ENCODE measurements around the gene SH2B2.
"Not testable (repeated sequence)": the region's sequence is repeated elsewhere in the genome, so short reads cannot be mapped to it uniquely, and the experiment has no call there.

Gene SH2B2

DNA sequence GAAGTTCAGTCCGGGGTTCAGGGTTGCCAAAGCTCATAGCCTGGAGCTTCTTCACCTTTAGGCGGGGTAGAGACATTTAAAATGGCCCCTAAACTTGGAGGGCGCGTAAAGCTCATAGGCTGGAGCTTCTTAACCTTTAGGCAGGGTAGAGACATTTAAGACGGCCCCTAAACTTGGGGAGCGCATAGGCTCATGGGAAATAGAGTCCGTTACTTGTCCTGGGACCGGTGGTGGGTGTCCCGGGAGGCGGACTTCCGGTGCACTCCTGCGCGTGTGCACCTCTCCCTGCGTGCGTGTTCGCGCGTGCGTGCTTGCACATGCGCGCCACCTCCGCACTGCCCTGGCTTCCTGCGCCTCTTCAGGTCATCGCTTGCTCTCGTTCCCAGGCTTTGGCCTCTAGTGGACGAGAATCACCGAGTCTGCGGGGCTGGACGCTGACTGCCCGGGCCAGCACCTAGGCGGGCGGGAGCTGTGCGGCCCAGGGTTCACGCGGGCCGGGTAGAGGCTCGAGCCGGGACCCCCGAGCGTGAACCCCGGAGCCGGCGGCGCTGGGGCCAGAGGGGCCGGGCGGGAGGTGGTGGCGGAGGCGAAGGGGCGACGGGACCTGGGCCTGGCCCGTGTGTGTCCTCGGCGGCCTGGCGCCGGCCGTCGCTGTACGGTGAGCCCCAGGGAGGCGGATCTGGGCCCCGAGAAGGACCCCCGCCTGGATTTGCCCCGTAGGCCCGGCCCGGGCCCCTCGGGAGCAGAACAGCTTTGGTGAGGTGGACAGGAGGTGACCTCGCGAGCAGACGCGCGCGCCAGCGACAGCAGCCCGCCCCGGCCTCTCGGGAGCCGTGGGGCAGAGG is 77.1 kb downstream of the SH2B2 start:
- DNase-seq: peak; percentile 98
- H3K27ac ChIP-seq (ENCODE audit: low read length, poor library complexity, severe bottlenecking): peak overlapping the region; percentile 64
- H3K4ac ChIP-seq (ENCODE audit: low read depth in 1 of 2, low read length in 2 of 2): peak overlapping the region in 1 of 2 experiments; percentile 81
- peak overlapping the region; percentile 39 for H2AFZ ChIP-seq (ENCODE audit: low read depth, low read length)
- not testable (repeated sequence) for H3K4me1 ChIP-seq (ENCODE audit: control insufficient read depth, insufficient read depth, low read depth, low read length); H2BK12ac ChIP-seq (ENCODE audit: low read length in 2 of 2); H3K23ac ChIP-seq (ENCODE audit: low read length in 2 of 2); H3K27me3 ChIP-seq (ENCODE audit: control insufficient read depth in 1 of 2, insufficient read depth in 1 of 2, low read length in 2 of 2); H3K9me3 ChIP-seq (ENCODE audit: control insufficient read depth, low read length); H3K79me1 ChIP-seq (replicated peaks; ENCODE audit: low read length, poor library complexity, severe bottlenecking); H2AK5ac ChIP-seq (ENCODE audit: low read length, severe bottlenecking); H4K91ac ChIP-seq (ENCODE audit: low read length)
- H2BK5ac ChIP-seq (ENCODE audit: low read depth, low read length, poor library complexity, severe bottlenecking): peak overlapping the region; percentile 31
- peaks cover 4 to 13% of the 10 kb centered on the region in 2 experiments for H3K36me3 ChIP-seq (ENCODE audit: control insufficient read depth in 1 of 2, insufficient read depth in 2 of 2, low read depth in 1 of 2, low read length in 2 of 2)
- H2BK15ac ChIP-seq (ENCODE audit: low read depth, poor library complexity, severe bottlenecking): peak overlapping the region; percentile 83
- WGBS: 0% methylated on average over 41 of the region's 76 CpGs
- H3K9ac ChIP-seq (ENCODE audit: low read length): peak overlapping the region; percentile 82
- H3K4me2 ChIP-seq (ENCODE audit: low read length, poor library complexity, severe bottlenecking): peak overlapping the region; percentile 29
- peak overlapping the region; percentile 49 for H2BK120ac ChIP-seq (ENCODE audit: low read depth, low read length)
- peak overlapping the region in 1 of 2 experiments; percentile 48 for H3K14ac ChIP-seq (ENCODE audit: low read length in 2 of 2)
- H3K4me3 ChIP-seq (ENCODE audit: insufficient read depth in 1 of 2, low read depth in 1 of 2, low read length in 2 of 2): peak overlapping the region; percentile 77 to 82
- peak overlapping the region; percentile 66 to 79 for H3K18ac ChIP-seq (ENCODE audit: low read depth in 1 of 2, low read length in 2 of 2)
- H4K8ac ChIP-seq (ENCODE audit: low read length): peak overlapping the region; percentile 41

GRCh38 chr7:102364394-102364886 is 77.8 kb downstream of the SH2B2 start:
- H2BK15ac ChIP-seq (ENCODE audit: low read depth, poor library complexity, severe bottlenecking); H3K79me1 ChIP-seq (replicated peaks; ENCODE audit: low read length, poor library complexity, severe bottlenecking); H2BK120ac ChIP-seq (ENCODE audit: low read depth, low read length); H3K4me1 ChIP-seq (ENCODE audit: control insufficient read depth, insufficient read depth, low read depth, low read length); H2BK12ac ChIP-seq (ENCODE audit: low read length in 2 of 2); H3K27me3 ChIP-seq (ENCODE audit: control insufficient read depth in 1 of 2, insufficient read depth in 1 of 2, low read length in 2 of 2); H2AFZ ChIP-seq (ENCODE audit: low read depth, low read length); H3K23ac ChIP-seq (ENCODE audit: low read length in 2 of 2); H2AK5ac ChIP-seq (ENCODE audit: low read length, severe bottlenecking); H3K9me3 ChIP-seq (ENCODE audit: control insufficient read depth, low read length); H4K8ac ChIP-seq (ENCODE audit: low read length); H4K91ac ChIP-seq (ENCODE audit: low read length); H3K4ac ChIP-seq (ENCODE audit: low read depth in 1 of 2, low read length in 2 of 2); H3K27ac ChIP-seq (ENCODE audit: low read length, poor library complexity, severe bottlenecking); H2BK5ac ChIP-seq (ENCODE audit: low read depth, low read length, poor library complexity, severe bottlenecking); H3K14ac ChIP-seq (ENCODE audit: low read length in 2 of 2): not testable (repeated sequence)
- Histone ChIP-seq H3K4me2 (ENCODE audit: low read length, poor library complexity, severe bottlenecking) (peak overlapping the region; percentile 42), H3K9ac (ENCODE audit: low read length) (peak overlapping the region; percentile 82), H3K36me3 (ENCODE audit: control insufficient read depth in 1 of 2, insufficient read depth in 2 of 2, low read depth in 1 of 2, low read length in 2 of 2) (peaks cover 4 to 13% of the 10 kb centered on the region in 2 experiments), H3K18ac (ENCODE audit: low read depth in 1 of 2, low read length in 2 of 2) (peak overlapping the region; percentile 48 to 79), H3K4me3 (ENCODE audit: insufficient read depth in 1 of 2, low read depth in 1 of 2, low read length in 2 of 2) (peak overlapping the region; percentile 77 to 82)
- peak; percentile 23 for DNase-seq
- 0% methylated on average over 5 of the region's 20 CpGs for WGBS

- not testable (repeated sequence) for H2BK15ac ChIP-seq (ENCODE audit: low read depth, poor library complexity, severe bottlenecking); H3K79me1 ChIP-seq (replicated peaks; ENCODE audit: low read length, poor library complexity, severe bottlenecking); H3K27me3 ChIP-seq (ENCODE audit: control insufficient read depth in 1 of 2, insufficient read depth in 1 of 2, low read length in 2 of 2); H4K91ac ChIP-seq (ENCODE audit: low read length); H3K4ac ChIP-seq (ENCODE audit: low read depth in 1 of 2, low read length in 2 of 2); H3K18ac ChIP-seq (ENCODE audit: low read depth in 1 of 2, low read length in 2 of 2); H2BK12ac ChIP-seq (ENCODE audit: low read length in 2 of 2); H3K4me1 ChIP-seq (ENCODE audit: control insufficient read depth, insufficient read depth, low read depth, low read length); H2BK120ac ChIP-seq (ENCODE audit: low read depth, low read length); H3K9ac ChIP-seq (ENCODE audit: low read length); H2AK5ac ChIP-seq (ENCODE audit: low read length, severe bottlenecking); H3K23ac ChIP-seq (ENCODE audit: low read length in 2 of 2); H3K27ac ChIP-seq (ENCODE audit: low read length, poor library complexity, severe bottlenecking); H3K4me3 ChIP-seq (ENCODE audit: insufficient read depth in 1 of 2, low read depth in 1 of 2, low read length in 2 of 2); H2AFZ ChIP-seq (ENCODE audit: low read depth, low read length); H4K8ac ChIP-seq (ENCODE audit: low read length); DNase-seq; H3K4me2 ChIP-seq (ENCODE audit: low read length, poor library complexity, severe bottlenecking); H3K14ac ChIP-seq (ENCODE audit: low read length in 2 of 2); H3K9me3 ChIP-seq (ENCODE audit: control insufficient read depth, low read length); H2BK5ac ChIP-seq (ENCODE audit: low read depth, low read length, poor library complexity, severe bottlenecking)
- peaks cover 4 to 13% of the 10 kb centered on the region in 2 experiments for H3K36me3 ChIP-seq (ENCODE audit: control insufficient read depth in 1 of 2, insufficient read depth in 2 of 2, low read depth in 1 of 2, low read length in 2 of 2)
- 100% methylated on average over 1 of the region's 7 CpGs for WGBS
Observed at GRCh38 chr7:102365390-102365789, 78.7 kb downstream of the SH2B2 start.

DNA sequence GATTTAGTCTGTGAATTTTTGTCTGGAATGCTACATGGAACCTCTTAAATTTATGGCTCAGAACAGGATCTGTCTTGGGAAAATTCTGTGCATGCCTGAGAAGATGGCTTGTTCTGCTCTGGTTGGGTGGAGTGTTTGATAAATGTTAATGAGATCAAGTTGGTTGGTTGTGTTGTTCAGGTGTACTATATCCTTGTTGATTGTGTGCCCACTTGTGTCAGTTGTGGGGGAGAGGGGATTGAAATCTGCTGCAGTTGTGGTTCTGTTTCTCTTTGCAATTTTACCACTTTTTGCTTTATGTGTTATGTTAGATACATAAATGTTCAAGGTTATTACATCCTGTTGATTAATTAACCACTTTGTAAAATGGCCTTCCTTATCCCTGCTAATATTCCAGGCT is 83.4 kb downstream of the SH2B2 start:
- H2AFZ ChIP-seq (ENCODE audit: low read depth, low read length); H2BK12ac ChIP-seq (ENCODE audit: low read length in 2 of 2); H3K79me1 ChIP-seq (replicated peaks; ENCODE audit: low read length, poor library complexity, severe bottlenecking); H3K9ac ChIP-seq (ENCODE audit: low read length); H2BK15ac ChIP-seq (ENCODE audit: low read depth, poor library complexity, severe bottlenecking); H3K9me3 ChIP-seq (ENCODE audit: control insufficient read depth, low read length); H3K4me1 ChIP-seq (ENCODE audit: control insufficient read depth, insufficient read depth, low read depth, low read length); H2BK120ac ChIP-seq (ENCODE audit: low read depth, low read length); H4K91ac ChIP-seq (ENCODE audit: low read length); H3K23ac ChIP-seq (ENCODE audit: low read length in 2 of 2); H3K27ac ChIP-seq (ENCODE audit: low read length, poor library complexity, severe bottlenecking); H3K4me2 ChIP-seq (ENCODE audit: low read length, poor library complexity, severe bottlenecking); DNase-seq; H3K18ac ChIP-seq (ENCODE audit: low read depth in 1 of 2, low read length in 2 of 2); H3K27me3 ChIP-seq (ENCODE audit: control insufficient read depth in 1 of 2, insufficient read depth in 1 of 2, low read length in 2 of 2); H2AK5ac ChIP-seq (ENCODE audit: low read length, severe bottlenecking); H3K14ac ChIP-seq (ENCODE audit: low read length in 2 of 2); H3K4me3 ChIP-seq (ENCODE audit: insufficient read depth in 1 of 2, low read depth in 1 of 2, low read length in 2 of 2); H3K4ac ChIP-seq (ENCODE audit: low read depth in 1 of 2, low read length in 2 of 2); H4K8ac ChIP-seq (ENCODE audit: low read length); H2BK5ac ChIP-seq (ENCODE audit: low read depth, low read length, poor library complexity, severe bottlenecking): not testable (repeated sequence)
- peaks cover 4 to 13% of the 10 kb centered on the region in 2 experiments for H3K36me3 ChIP-seq (ENCODE audit: control insufficient read depth in 1 of 2, insufficient read depth in 2 of 2, low read depth in 1 of 2, low read length in 2 of 2)

Data from mesenchymal stem cell (in vitro differentiated cells and primary cell).